SK-N-SH treated with all-trans-retinoic acid at 6 μM for 48 hours (cell line): ENCODE data around the gene ALK.

ENCODE experiments used
- ARNTL ChIP-seq: fragments of 450-650 bp; formaldehyde crosslinking; IDR thresholded peaks from 2 replicates; pipeline ENCODE4 v1.5.0; 2020; ENCODE audit warnings: low read depth, mild to moderate bottlenecking, moderate library complexity, borderline replicate concordance
- BACH2 ChIP-seq: fragments of 250-450 bp; sonication (Bioruptor Pico); IDR thresholded peaks from 2 replicates; pipeline ENCODE4 v1.9.0; 2021; ENCODE audit warnings: mild to moderate bottlenecking, borderline replicate concordance
- CSDC2 ChIP-seq: fragments of 250-450 bp; sonication (Bioruptor Pico); IDR thresholded peaks from 2 replicates; pipeline ENCODE4 v1.5.0; 2020; ENCODE audit warnings: mild to moderate bottlenecking, moderate library complexity
- GLIS3 ChIP-seq: fragments of 250-450 bp; sonication (Bioruptor Pico); IDR thresholded peaks from 2 replicates; pipeline ENCODE4 v1.5.0; 2020; ENCODE audit warnings: mild to moderate bottlenecking, moderate library complexity
- ISL1 ChIP-seq: fragments of 250-450 bp; sonication (Bioruptor Pico); IDR thresholded peaks from 2 replicates; pipeline ENCODE4 v2.1.2; 2022; ENCODE audit warnings: mild to moderate bottlenecking, moderate library complexity
- OSR1 ChIP-seq: fragments of 250-450 bp; sonication (Bioruptor Pico); IDR thresholded peaks from 2 replicates; pipeline ENCODE4 v1.8.0; 2022; ENCODE audit warnings: moderate library complexity, mild to moderate bottlenecking, inconsistent platforms
- ZC3H10 ChIP-seq: fragments of 250-450 bp; sonication (Bioruptor Pico); IDR thresholded peaks from 2 replicates; pipeline ENCODE4 v1.5.1; 2021; ENCODE audit warnings: mild to moderate bottlenecking, moderate library complexity
- ZFP3 ChIP-seq: fragments of 250-450 bp; sonication (Bioruptor Pico); IDR thresholded peaks from 2 replicates; pipeline ENCODE4 v1.5.0; 2020; ENCODE audit warnings: mild to moderate bottlenecking, moderate library complexity
- ZFP30 ChIP-seq: fragments of 450-650 bp; formaldehyde crosslinking; IDR thresholded peaks from 2 replicates; pipeline ENCODE4 v1.5.0; 2022; ENCODE audit warnings: mild to moderate bottlenecking, moderate library complexity
- ZNF70 ChIP-seq: fragments of 450-650 bp; formaldehyde crosslinking; IDR thresholded peaks from 2 replicates; pipeline ENCODE4 v1.5.0; 2020; ENCODE audit warnings: mild to moderate bottlenecking, moderate library complexity
- TF ChIP-seq, protein P1 (sequence below): fragments of 250-450 bp; sonication (Bioruptor Pico); IDR thresholded peaks from 2 replicates; pipeline ENCODE4 v1.8.0; 2020; ENCODE audit warnings: mild to moderate bottlenecking, moderate library complexity, borderline replicate concordance
- TF ChIP-seq, protein P2 (sequence below): fragments of 250-450 bp; sonication (Bioruptor Pico); IDR thresholded peaks from 2 replicates; pipeline ENCODE4 v1.5.1; 2020; ENCODE audit warnings: low read depth, mild to moderate bottlenecking, moderate library complexity

DNA sequence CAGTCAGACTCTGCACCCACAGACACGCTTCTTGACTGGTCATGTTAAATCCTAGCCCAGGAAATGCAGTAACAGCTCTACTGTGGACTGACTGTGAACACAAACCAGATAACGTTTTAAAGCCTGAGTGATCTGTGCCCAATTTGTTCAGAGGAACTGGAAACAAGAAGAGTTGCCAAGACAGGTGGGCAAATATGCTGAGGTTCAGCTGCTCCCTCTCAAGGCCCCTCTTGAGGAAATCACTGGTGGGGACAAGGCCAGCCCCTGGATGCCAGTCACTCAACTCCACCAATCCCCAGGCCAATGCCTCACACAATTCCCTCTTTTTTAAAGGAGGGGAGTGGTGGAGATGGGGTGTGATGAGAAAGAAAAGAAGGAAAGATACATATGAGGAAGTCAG lies 261.2 kb downstream of the ALK start:
- no peak for TF ChIP-seq ZFP3 (CRISPR knock-in tag)
- TF ChIP-seq GLIS3 (CRISPR knock-in tag) = no peak
- TF ChIP-seq, protein P1, sequence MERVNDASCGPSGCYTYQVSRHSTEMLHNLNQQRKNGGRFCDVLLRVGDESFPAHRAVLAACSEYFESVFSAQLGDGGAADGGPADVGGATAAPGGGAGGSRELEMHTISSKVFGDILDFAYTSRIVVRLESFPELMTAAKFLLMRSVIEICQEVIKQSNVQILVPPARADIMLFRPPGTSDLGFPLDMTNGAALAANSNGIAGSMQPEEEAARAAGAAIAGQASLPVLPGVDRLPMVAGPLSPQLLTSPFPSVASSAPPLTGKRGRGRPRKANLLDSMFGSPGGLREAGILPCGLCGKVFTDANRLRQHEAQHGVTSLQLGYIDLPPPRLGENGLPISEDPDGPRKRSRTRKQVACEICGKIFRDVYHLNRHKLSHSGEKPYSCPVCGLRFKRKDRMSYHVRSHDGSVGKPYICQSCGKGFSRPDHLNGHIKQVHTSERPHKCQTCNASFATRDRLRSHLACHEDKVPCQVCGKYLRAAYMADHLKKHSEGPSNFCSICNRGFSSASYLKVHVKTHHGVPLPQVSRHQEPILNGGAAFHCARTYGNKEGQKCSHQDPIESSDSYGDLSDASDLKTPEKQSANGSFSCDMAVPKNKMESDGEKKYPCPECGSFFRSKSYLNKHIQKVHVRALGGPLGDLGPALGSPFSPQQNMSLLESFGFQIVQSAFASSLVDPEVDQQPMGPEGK (CRISPR knock-in tag) = no peak
- TF ChIP-seq, protein P2, sequence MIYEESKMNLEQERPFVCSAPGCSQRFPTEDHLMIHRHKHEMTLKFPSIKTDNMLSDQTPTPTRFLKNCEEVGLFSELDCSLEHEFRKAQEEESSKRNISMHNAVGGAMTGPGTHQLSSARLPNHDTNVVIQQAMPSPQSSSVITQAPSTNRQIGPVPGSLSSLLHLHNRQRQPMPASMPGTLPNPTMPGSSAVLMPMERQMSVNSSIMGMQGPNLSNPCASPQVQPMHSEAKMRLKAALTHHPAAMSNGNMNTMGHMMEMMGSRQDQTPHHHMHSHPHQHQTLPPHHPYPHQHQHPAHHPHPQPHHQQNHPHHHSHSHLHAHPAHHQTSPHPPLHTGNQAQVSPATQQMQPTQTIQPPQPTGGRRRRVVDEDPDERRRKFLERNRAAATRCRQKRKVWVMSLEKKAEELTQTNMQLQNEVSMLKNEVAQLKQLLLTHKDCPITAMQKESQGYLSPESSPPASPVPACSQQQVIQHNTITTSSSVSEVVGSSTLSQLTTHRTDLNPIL (CRISPR knock-in tag) = no peak
- TF ChIP-seq ISL1 (CRISPR knock-in tag) = no peak
- TF ChIP-seq OSR1 (CRISPR knock-in tag) = no peak
- TF ChIP-seq ARNTL (CRISPR knock-in tag) = no peak
- TF ChIP-seq ZFP30 = no peak
- no peak for TF ChIP-seq ZC3H10 (CRISPR knock-in tag)
- no peak for TF ChIP-seq ZNF70 (CRISPR knock-in tag)
- no peak for TF ChIP-seq BACH2
- TF ChIP-seq CSDC2 (CRISPR knock-in tag) = no peak
